Endodermal cell (in vitro differentiated cells): ENCODE data around the gene PRKCQ. TPM values are rescaled to one million over a fixed set of nuclear protein-coding genes. Genes with fewer than 3 reads are reported as not detected.

ENCODE experiments used
- DNase-seq: peaks from one replicate; pipeline ENCODE4 v3.0.0-alpha.2; 2017
- H3K27ac ChIP-seq: 2 replicates; pipeline ENCODE4 v1.5.1; 2013; ENCODE audit warnings: mild to moderate bottlenecking, low read depth, low read length, moderate library complexity
- H3K27me3 ChIP-seq: 2 replicates; pipeline ENCODE4 v1.6.1; 2013; ENCODE audit warnings: mild to moderate bottlenecking, low read length, moderate library complexity; ENCODE audit not compliant: insufficient read depth, control insufficient read depth, poor library complexity, severe bottlenecking
- H3K36me3 ChIP-seq: 2 replicates; pipeline ENCODE4 v1.7.0; 2013; ENCODE audit warnings: mild to moderate bottlenecking, low read length, moderate library complexity; ENCODE audit not compliant: control insufficient read depth, insufficient read depth
- H3K4me1 ChIP-seq: one replicate; pipeline ENCODE4 v1.7.0; 2013; ENCODE audit warnings: low read length; ENCODE audit not compliant: control insufficient read depth, insufficient read depth
- H3K4me3 ChIP-seq: 2 replicates; pipeline ENCODE4 v1.5.1; 2013; ENCODE audit warnings: mild to moderate bottlenecking, low read length, moderate library complexity
- H3K9ac ChIP-seq: 2 replicates; pipeline ENCODE4 v1.6.1; 2013; ENCODE audit warnings: mild to moderate bottlenecking, low read length, moderate library complexity; ENCODE audit not compliant: poor library complexity, severe bottlenecking; ENCODE audit errors: extremely low read depth
- H3K9me3 ChIP-seq: 2 replicates; pipeline ENCODE4 v1.6.1; 2013; ENCODE audit warnings: mild to moderate bottlenecking, low read length, moderate library complexity; ENCODE audit not compliant: control insufficient read depth
- H3K27ac Mint-ChIP-seq: 2 replicates; pipeline ENCODE4 v1.8.0; 2020; ENCODE audit warnings: mixed read lengths
- H3K27me3 Mint-ChIP-seq: 2 replicates; pipeline ENCODE4 v1.8.0; 2021; ENCODE audit warnings: mild to moderate bottlenecking, mixed read lengths; ENCODE audit not compliant: insufficient read depth
- H3K36me3 Mint-ChIP-seq: 2 replicates; pipeline ENCODE4 v1.8.0; 2020; ENCODE audit warnings: low read depth, mixed read lengths
- H3K4me1 Mint-ChIP-seq: 2 replicates; pipeline ENCODE4 v1.8.0; 2020; ENCODE audit warnings: mixed read lengths
- H3K4me3 Mint-ChIP-seq: 2 replicates; pipeline ENCODE4 v1.8.0; 2020; ENCODE audit warnings: mild to moderate bottlenecking, moderate library complexity, mixed read lengths
- H3K9me3 Mint-ChIP-seq: 2 replicates; pipeline ENCODE4 v1.8.0; 2020; ENCODE audit warnings: mild to moderate bottlenecking, mixed read lengths
- CTCF ChIP-seq: fragments of 200-600 bp; sonication (generic); conservative IDR thresholded peaks from 2 replicates; pipeline ENCODE4 v1.5.0; 2021; ENCODE audit warnings: antibody characterized with exemption, mild to moderate bottlenecking
- WGBS, 2 experiments: methylation state at CpG; one replicate each; pipeline versions ENCODE4 v1.1.5 to v1.1.7; 2013; ENCODE audit warnings: missing lambda C conversion rate in 2 of 2, mixed read lengths in 1 of 2; ENCODE audit not compliant: insufficient coverage in 1 of 2, insufficient read length in 1 of 2; 5-methylcytosine and 5-hydroxymethylcytosine counted together
- total RNA-seq, 2 donors: library from RNA; stranded (reverse); fragmentation: NEBNext Ultra II Directional in 1 of 2; extraction: Animal tissue kit (Norgen Biotek cat#: 25700) in 1 of 2; gene quantifications; 2 replicates in 1 of 2; 3 replicates in 1 of 2; pipeline ENCODE4 v1.2.1, GENCODE V29; 2021

The PRKCQ gene
- total RNA-seq, 2 donors from 2014 or later: 24.3 to 29.1 TPM

- 96 to 100% methylated on average over 1 to 2 of the region's 2 CpGs for WGBS, 2 experiments
- H3K27ac ChIP-seq: no peak overlapping the region
These were observed 189.7 kb downstream of the PRKCQ start for GRCh38 chr10:6390213-6390845.

GRCh38 chr10:6388261-6388893 is 191.7 kb downstream of the PRKCQ start:
- Mint-ChIP-seq H3K36me3 (peaks cover 6% of the 10 kb centered on the region), H3K4me3 (no peak overlapping the region), H3K9me3 (peaks cover 34% of the 10 kb centered on the region), H3K27me3 (peaks cover 2% of the 10 kb centered on the region), H3K27ac (no peak overlapping the region), H3K4me1 (no peaks in the 10 kb centered on the region)
- Histone ChIP-seq H3K4me3 (no peak overlapping the region), H3K9me3 (peaks cover 32% of the 10 kb centered on the region), H3K9ac (no peak overlapping the region), H3K27me3 (no peaks in the 10 kb centered on the region), H3K36me3 (no peaks in the 10 kb centered on the region), H3K27ac (no peak overlapping the region), H3K4me1 (no peaks in the 10 kb centered on the region)
- TF ChIP-seq CTCF: no peak
- WGBS, 2 experiments: 69 to 76% methylated on average over 2 to 4 of the region's 4 CpGs
- no peak for DNase-seq

More at GRCh38 chr10:6390213-6390845, 189.7 kb downstream of the PRKCQ start:
- H3K9me3 ChIP-seq: peaks cover 32% of the 10 kb centered on the region
- Mint-ChIP-seq H3K9me3 (peaks cover 37% of the 10 kb centered on the region), H3K27me3 (peaks cover 2% of the 10 kb centered on the region), H3K4me1 (peaks cover 6% of the 10 kb centered on the region), H3K36me3 (peaks cover 8% of the 10 kb centered on the region), H3K27ac (no peak overlapping the region), H3K4me3 (no peak overlapping the region)
- TF ChIP-seq CTCF: no peak
- H3K36me3 ChIP-seq: no peaks in the 10 kb centered on the region
- H3K27me3 ChIP-seq: no peaks in the 10 kb centered on the region
- no peak overlapping the region for H3K4me3 ChIP-seq
- no peaks in the 10 kb centered on the region for H3K4me1 ChIP-seq
- H3K9ac ChIP-seq: no peak overlapping the region
- no peak for DNase-seq

GRCh38 chr10:6386960-6387359 is 193.1 kb downstream of the PRKCQ start:
- peaks cover 3% of the 10 kb centered on the region for H3K36me3 Mint-ChIP-seq
- no peak overlapping the region for H3K4me3 Mint-ChIP-seq
- H3K27ac ChIP-seq: no peak overlapping the region
- H3K27me3 Mint-ChIP-seq: peaks cover 6% of the 10 kb centered on the region
- H3K4me1 Mint-ChIP-seq: no peaks in the 10 kb centered on the region
- H3K9ac ChIP-seq: no peak overlapping the region
- H3K4me3 ChIP-seq: no peak overlapping the region
- no peak for DNase-seq
- H3K36me3 ChIP-seq: no peaks in the 10 kb centered on the region
- no peaks in the 10 kb centered on the region for H3K4me1 ChIP-seq
- H3K27me3 ChIP-seq: no peaks in the 10 kb centered on the region
- no peak for TF ChIP-seq CTCF
- no peak overlapping the region for H3K27ac Mint-ChIP-seq
- peaks cover 42% of the 10 kb centered on the region for H3K9me3 Mint-ChIP-seq
- H3K9me3 ChIP-seq: peaks cover 39% of the 10 kb centered on the region
- 89 to 92% methylated on average over 4 to 5 of the region's 5 CpGs for WGBS, 2 experiments
